ENCODE measurements around the gene BRSK2. TPM values are rescaled to one million over a fixed set of nuclear protein-coding genes. Genes with fewer than 3 reads are reported as not detected.

The BRSK2 gene
- total and polyA plus RNA-seq, 2 of the 4 experiments (the other 2 are of a cell fraction) = 0.18 to 0.62 TPM

DNA sequence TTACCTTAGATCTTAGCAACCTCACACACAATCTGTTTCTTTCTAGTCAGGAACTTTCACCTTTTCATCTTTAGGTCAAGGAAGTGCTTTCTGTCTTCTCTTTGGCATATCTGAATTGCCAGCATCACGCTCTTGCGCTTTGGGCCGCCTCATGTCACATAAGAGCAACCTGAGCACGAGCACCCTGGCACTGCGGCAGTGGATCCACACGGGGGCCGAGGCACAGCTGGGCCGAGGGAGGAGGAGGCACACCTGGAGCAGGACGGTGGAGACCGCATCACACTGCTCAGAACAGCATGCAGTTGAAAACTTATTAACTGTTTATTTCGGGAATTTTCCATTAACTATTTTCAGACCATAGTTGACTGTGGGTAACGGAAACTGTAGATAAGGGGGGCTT, 86.1 kb downstream of the BRSK2 start:
- Histone ChIP-seq H2AFZ (replicated peaks; ENCODE audit: low read length, poor library complexity) (no peak overlapping the region), H4K5ac (ENCODE audit: low read depth, low read length) (no peak overlapping the region), H4K20me1 (ENCODE audit: insufficient read depth, low read length) (peaks cover 14% of the 10 kb centered on the region), H3K4me2 (ENCODE audit: low read depth, low read length) (no peak overlapping the region), H3K14ac (replicated peaks; ENCODE audit: low read depth, low read length) (no peak overlapping the region), H3K27me3 (ENCODE audit: control insufficient read depth, insufficient read depth, low read length) (no peaks in the 10 kb centered on the region), H2AK9ac (replicated peaks; ENCODE audit: low read depth, low read length, poor library complexity) (no peak overlapping the region), H3K27ac (ENCODE audit: insufficient read depth, low read length) (no peak overlapping the region), H3K9ac (ENCODE audit: low read depth, low read length) (no peak overlapping the region), H2BK120ac (ENCODE audit: low read depth, low read length) (no peak overlapping the region), H3K56ac (ENCODE audit: extremely low read depth, insufficient read depth, low read length) (no peak overlapping the region), H4K91ac (ENCODE audit: insufficient read depth, low read depth, low read length) (no peak overlapping the region), H3K4ac (ENCODE audit: low read depth, low read length) (no peak overlapping the region), H3K36me3 (ENCODE audit: control insufficient read depth, insufficient read depth, low read length) (peaks cover 42% of the 10 kb centered on the region), H3K79me1 (ENCODE audit: low read depth in 1 of 2, low read length in 2 of 2) (peaks cover 0 to 2% of the 10 kb centered on the region in 2 experiments; a peak in 1 of 4 replicates), H3K23ac (ENCODE audit: low read depth, low read length) (no peak overlapping the region), H2BK15ac (ENCODE audit: low read depth, low read length) (no peak overlapping the region), H3K4me3 (ENCODE audit: insufficient read depth, low read depth, low read length) (no peak overlapping the region), H3K4me1 (ENCODE audit: control insufficient read depth, insufficient read depth, low read length) (no peaks in the 10 kb centered on the region), H2BK20ac (ENCODE audit: low read depth, low read length) (no peak overlapping the region), H2AK5ac (ENCODE audit: low read depth, low read length) (no peak overlapping the region), H3K9me3 (ENCODE audit: control insufficient read depth, insufficient read depth, low read length) (no peaks in the 10 kb centered on the region), H3K9me1 (ENCODE audit: insufficient read depth, low read length) (no peaks in the 10 kb centered on the region), H3K18ac (ENCODE audit: low read depth, low read length) (no peak overlapping the region), H4K8ac (ENCODE audit: low read depth in 2 of 2, low read length in 2 of 2) (no peak overlapping the region), H2BK5ac (ENCODE audit: low read depth, low read length, poor library complexity, severe bottlenecking) (no peak overlapping the region)
- no TSS peak for BruUV-seq (replicated peaks)
- 89% methylated on average over 4 of the region's 12 CpGs; no CpG with 5 or more reads in 1 of the 2 experiments for WGBS, 2 experiments (ENCODE audit: extremely low coverage in 2 of 2, insufficient read length in 1 of 2)
- DNase-seq (no peak), ATAC-seq (ENCODE audit: low read depth) (no peak)
- CTCF ChIA-PET = no interaction called here
- dilution Hi-C loops (cut with HindIII; ENCODE audit: low sequenced_read_pairs, unreplicated experiment) (no loop called here), in situ Hi-C loops (cut with MboI; ENCODE audit: low sequenced_read_pairs) (no loop called here), intact Hi-C loops (cut with micrococcal nuclease) (no loop called here)
- POLR2A ChIA-PET (ENCODE audit: unreplicated experiment) = no interaction called here
- TF ChIP-seq, protein P1, sequence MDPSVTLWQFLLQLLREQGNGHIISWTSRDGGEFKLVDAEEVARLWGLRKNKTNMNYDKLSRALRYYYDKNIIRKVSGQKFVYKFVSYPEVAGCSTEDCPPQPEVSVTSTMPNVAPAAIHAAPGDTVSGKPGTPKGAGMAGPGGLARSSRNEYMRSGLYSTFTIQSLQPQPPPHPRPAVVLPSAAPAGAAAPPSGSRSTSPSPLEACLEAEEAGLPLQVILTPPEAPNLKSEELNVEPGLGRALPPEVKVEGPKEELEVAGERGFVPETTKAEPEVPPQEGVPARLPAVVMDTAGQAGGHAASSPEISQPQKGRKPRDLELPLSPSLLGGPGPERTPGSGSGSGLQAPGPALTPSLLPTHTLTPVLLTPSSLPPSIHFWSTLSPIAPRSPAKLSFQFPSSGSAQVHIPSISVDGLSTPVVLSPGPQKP (IDR thresholded peaks at IDR 0.05; ENCODE audit: borderline replicate concordance, low read depth, low read length) = no peak
- no peak for TF ChIP-seq MAFK (IDR thresholded peaks at IDR 0.05; ENCODE audit: low read depth, low read length)
- TF ChIP-seq CHD1 (IDR thresholded peaks at IDR 0.05; ENCODE audit: low read depth, low read length) = no peak
- TF ChIP-seq, protein P2, sequence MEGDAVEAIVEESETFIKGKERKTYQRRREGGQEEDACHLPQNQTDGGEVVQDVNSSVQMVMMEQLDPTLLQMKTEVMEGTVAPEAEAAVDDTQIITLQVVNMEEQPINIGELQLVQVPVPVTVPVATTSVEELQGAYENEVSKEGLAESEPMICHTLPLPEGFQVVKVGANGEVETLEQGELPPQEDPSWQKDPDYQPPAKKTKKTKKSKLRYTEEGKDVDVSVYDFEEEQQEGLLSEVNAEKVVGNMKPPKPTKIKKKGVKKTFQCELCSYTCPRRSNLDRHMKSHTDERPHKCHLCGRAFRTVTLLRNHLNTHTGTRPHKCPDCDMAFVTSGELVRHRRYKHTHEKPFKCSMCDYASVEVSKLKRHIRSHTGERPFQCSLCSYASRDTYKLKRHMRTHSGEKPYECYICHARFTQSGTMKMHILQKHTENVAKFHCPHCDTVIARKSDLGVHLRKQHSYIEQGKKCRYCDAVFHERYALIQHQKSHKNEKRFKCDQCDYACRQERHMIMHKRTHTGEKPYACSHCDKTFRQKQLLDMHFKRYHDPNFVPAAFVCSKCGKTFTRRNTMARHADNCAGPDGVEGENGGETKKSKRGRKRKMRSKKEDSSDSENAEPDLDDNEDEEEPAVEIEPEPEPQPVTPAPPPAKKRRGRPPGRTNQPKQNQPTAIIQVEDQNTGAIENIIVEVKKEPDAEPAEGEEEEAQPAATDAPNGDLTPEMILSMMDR (conservative IDR thresholded peaks at IDR 0.05; ENCODE audit: low read depth, low read length) = no peak
- no peak for TF ChIP-seq SMC3 (IDR thresholded peaks at IDR 0.05; ENCODE audit: low read depth, low read length)
- TF ChIP-seq MAZ (IDR thresholded peaks at IDR 0.05; ENCODE audit: borderline replicate concordance, low read depth, low read length) = no peak

Measured in IMR-90 (cell line).